ENCODE data around the gene TP73. TPM values are rescaled to one million over a fixed set of nuclear protein-coding genes. Genes with fewer than 3 reads are reported as not detected.

The TP73 gene
- total and polyA plus RNA-seq, 11 donors = 0.01 to 0.53 (median 0.15) TPM; not detected in 6

DNA sequence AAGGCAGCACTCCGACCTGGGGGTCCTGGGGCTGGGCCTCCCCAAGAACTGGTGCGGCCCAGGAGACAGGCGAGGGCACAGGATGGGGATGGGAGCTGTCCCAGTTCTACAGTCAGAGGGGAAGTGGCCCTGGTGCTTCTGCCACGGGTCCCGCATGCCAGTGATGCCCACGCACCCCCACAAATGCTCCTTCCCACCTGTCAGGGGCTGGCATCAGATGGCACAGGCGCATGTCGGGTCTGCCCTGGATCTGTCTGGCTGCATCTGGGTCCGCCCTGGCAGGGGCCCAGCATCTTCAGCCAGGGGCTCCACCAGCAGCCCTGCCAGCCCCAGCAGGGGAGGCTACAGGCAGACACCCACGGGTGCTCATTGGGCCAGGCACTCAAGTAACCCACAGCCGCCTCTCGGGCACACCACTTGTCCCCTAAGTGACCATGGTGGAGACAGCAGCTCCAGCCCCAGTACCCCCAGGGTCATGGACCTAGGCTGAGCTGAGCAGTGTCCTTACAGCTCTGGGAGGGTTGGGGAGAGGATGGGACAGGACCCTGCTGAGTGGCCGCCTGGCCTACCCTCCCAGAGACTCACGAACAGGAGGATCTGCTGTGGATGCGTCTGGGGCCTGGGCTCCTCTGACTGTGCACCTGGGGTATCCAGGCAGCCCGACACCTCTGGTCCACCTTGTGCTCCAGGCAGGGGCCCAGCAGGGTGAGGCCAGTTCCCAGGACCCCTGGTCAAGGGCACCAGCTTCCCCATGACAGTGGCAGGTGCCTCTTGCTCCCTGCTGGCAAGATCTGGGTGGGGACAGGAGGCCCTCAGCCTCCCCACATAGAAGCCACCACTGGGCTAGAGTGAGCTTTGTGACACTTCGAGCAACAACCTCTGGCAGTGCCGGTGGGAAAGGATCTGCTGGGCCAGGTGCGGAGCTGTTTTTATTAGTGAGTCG, 125.6 kb downstream of the TP73 start:
- no peak overlapping the region for H3K4me3 ChIP-seq
- H3K4me1 ChIP-seq = peaks cover 0 to 40% (median 20%) of the 10 kb centered on the region in 12 donors
- no peaks in the 10 kb centered on the region for H3K27me3 ChIP-seq
- WGBS, 4 donors = 87 to 93% (median 89%) methylated on average over 9 to 20 of the region's 20 CpGs
- no peak for ATAC-seq
- intact Hi-C loops (cut with DNase I) = no loop called here
- H3K9me3 ChIP-seq = no peaks in the 10 kb centered on the region
- TF ChIP-seq POLR2A (IDR thresholded peaks at IDR 0.05) = no peak
- TF ChIP-seq, protein P1, sequence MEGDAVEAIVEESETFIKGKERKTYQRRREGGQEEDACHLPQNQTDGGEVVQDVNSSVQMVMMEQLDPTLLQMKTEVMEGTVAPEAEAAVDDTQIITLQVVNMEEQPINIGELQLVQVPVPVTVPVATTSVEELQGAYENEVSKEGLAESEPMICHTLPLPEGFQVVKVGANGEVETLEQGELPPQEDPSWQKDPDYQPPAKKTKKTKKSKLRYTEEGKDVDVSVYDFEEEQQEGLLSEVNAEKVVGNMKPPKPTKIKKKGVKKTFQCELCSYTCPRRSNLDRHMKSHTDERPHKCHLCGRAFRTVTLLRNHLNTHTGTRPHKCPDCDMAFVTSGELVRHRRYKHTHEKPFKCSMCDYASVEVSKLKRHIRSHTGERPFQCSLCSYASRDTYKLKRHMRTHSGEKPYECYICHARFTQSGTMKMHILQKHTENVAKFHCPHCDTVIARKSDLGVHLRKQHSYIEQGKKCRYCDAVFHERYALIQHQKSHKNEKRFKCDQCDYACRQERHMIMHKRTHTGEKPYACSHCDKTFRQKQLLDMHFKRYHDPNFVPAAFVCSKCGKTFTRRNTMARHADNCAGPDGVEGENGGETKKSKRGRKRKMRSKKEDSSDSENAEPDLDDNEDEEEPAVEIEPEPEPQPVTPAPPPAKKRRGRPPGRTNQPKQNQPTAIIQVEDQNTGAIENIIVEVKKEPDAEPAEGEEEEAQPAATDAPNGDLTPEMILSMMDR (IDR thresholded peaks at IDR 0.05) = no peak
- H3K27ac ChIP-seq = no peak overlapping the region
- peaks cover 0 to 48% (median 41%) of the 10 kb centered on the region in 9 donors for H3K36me3 ChIP-seq
- peak in 1 of 5 donors; percentile 24 for DNase-seq

DNA sequence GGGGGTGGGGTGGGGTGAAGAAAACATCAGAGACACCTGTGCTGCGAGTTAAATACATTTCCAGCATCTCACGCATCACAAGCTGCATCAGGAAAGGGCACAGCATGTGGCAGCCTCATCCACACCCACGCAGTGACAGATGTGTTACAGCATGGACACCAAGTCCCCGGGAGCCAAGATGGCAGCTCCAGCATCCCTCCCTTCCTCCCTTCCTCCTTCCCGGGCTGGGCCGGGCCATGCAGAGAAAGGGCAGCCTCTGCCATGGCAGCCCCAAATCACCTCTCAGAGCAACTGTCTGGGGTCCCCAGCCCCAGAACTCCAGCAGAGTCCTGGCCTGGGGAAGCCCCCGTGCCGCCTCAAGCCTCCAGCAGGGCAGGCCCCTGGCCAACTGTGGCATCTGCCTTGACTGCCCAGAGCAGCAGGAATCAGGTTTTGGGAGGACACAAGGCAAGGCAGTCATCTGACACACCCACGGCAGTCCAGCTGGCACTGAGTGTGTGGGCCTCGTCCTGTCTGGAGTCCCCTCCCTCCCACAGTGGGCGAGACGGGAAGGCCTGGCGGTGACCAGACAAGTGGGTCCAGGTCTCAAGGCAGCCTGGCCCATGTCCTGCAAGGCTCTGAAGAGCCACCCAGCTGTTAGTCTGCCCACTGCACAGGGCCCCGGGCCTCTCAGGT, 126.4 kb downstream of the TP73 start:
- WGBS, 4 donors = 67 to 76% (median 69%) methylated on average over 14 of the region's 14 CpGs
- Histone ChIP-seq H3K36me3 (peaks cover 0 to 56% (median 50%) of the 10 kb centered on the region in 9 donors), H3K27me3 (no peaks in the 10 kb centered on the region), H3K9me3 (no peaks in the 10 kb centered on the region), H3K27ac (no peak overlapping the region), H3K4me3 (no peak overlapping the region), H3K4me1 (peaks cover 0 to 32% (median 17%) of the 10 kb centered on the region in 12 donors)
- no peak for TF ChIP-seq POLR2A (IDR thresholded peaks at IDR 0.05)
- TF ChIP-seq, protein P1 (IDR thresholded peaks at IDR 0.05) = no peak
- intact Hi-C loops (cut with DNase I) = no loop called here
- peak in 1 of 4 donors; percentile 40 for ATAC-seq
- peak in 1 of 5 donors; percentile 53 for DNase-seq

DNA sequence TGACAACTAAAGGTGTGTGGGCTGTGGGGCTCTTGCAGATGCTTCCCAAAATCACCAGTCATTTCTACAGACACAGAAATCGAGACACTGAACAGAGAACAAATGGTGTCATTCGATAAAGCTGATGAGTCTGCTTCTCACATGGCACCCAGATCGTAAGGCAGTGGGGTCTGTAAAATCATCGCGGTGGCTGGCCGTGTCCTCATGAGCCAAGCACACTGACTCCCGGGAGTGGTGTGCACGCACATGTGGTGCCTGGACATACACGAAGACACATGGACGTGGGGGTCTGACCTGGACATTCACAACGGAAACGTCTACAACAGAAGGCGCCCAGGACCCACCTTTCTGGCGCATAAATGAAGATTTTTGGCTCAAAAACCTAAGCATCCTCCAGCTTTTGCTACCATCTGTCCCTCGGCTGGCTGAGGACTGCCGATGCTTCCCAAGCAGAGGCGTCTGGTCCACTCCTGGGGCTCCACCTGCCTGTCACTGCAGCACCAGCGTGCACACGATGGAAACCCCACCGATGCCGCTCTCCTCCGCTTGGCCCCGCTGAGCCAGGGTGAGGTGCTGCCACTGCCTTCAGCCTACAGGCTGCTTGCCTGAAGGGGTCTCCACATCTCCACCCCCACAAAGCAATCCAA, 127.1 kb downstream of the TP73 start:
- H3K9me3 ChIP-seq = no peaks in the 10 kb centered on the region
- H3K27me3 ChIP-seq = no peaks in the 10 kb centered on the region
- ATAC-seq (no peak), DNase-seq (no peak)
- H3K27ac ChIP-seq = no peak overlapping the region
- peaks cover 0 to 29% (median 15%) of the 10 kb centered on the region in 12 donors for H3K4me1 ChIP-seq
- no peak overlapping the region for H3K4me3 ChIP-seq
- intact Hi-C loops (cut with DNase I) = no loop called here
- peaks cover 0 to 63% (median 56%) of the 10 kb centered on the region in 9 donors for H3K36me3 ChIP-seq
- TF ChIP-seq, protein P1 (IDR thresholded peaks at IDR 0.05) = no peak
- no peak for TF ChIP-seq POLR2A (IDR thresholded peaks at IDR 0.05)
- WGBS, 4 donors = 90 to 91% (median 90%) methylated on average over 22 to 23 of the region's 23 CpGs

Measured in heart left ventricle (tissue), 16 donors.